CD8-positive, alpha-beta memory T cell (primary cell): ENCODE measurements around the gene LRRC26. TPM values are rescaled to one million over a fixed set of nuclear protein-coding genes. Genes with fewer than 3 reads are reported as not detected.
A peak's percentile ranks its signal among the peaks of the same experiment; 100 is the strongest.

Experiments
- CTCF ChIA-PET: fragments of 350-600 bp; sonication (Branson Sonifier 250); formaldehyde crosslinking; loops from one replicate; lab custom pipeline; 2021; ENCODE audit warnings: antibody characterized with exemption; lab: Charles Lee
- POLR2A ChIA-PET: fragments of 350-600 bp; sonication (Branson Sonifier 250); formaldehyde crosslinking; loops from one replicate; lab custom pipeline; 2021; ENCODE audit warnings: antibody characterized with exemption; lab: Charles Lee
- DNase-seq, 5 donors: peaks; one replicate each; pipeline versions ENCODE4 v3.0.0 to v3.0.0-alpha.2; 2020 to 2022; ENCODE audit warnings: mixed read lengths in 1 of 5
- H3K27ac ChIP-seq: one replicate; pipeline ENCODE4 v1.7.0; 2013; ENCODE audit warnings: low read depth, mild to moderate bottlenecking, low read length, moderate library complexity
- H3K27me3 ChIP-seq: 2 replicates; pipeline ENCODE4 v1.7.0; 2013; ENCODE audit warnings: low read length, mild to moderate bottlenecking; ENCODE audit not compliant: insufficient read depth, poor library complexity, severe bottlenecking
- H3K36me3 ChIP-seq: 2 replicates; pipeline ENCODE4 v1.7.0; 2013; ENCODE audit warnings: mild to moderate bottlenecking, low read length, moderate library complexity; ENCODE audit not compliant: insufficient read depth
- H3K4me1 ChIP-seq: 2 replicates; pipeline ENCODE4 v1.7.0; 2013; ENCODE audit warnings: mild to moderate bottlenecking, low read length, moderate library complexity; ENCODE audit not compliant: insufficient read depth
- H3K4me3 ChIP-seq: 2 replicates; pipeline ENCODE4 v1.7.0; 2013; ENCODE audit warnings: mild to moderate bottlenecking, low read length
- H3K9me3 ChIP-seq: 2 replicates; pipeline ENCODE4 v1.7.0; 2013; ENCODE audit warnings: mild to moderate bottlenecking, low read length
- H3K27ac Mint-ChIP-seq, 8 donors: one replicate each; pipeline ENCODE4 v1.8.0; 2020 to 2021; ENCODE audit warnings: mixed read lengths in 8 of 8, mild to moderate bottlenecking in 6 of 8, inconsistent platforms in 3 of 8, moderate library complexity in 3 of 8
- H3K27me3 Mint-ChIP-seq, 2 donors: one replicate each; pipeline ENCODE4 v1.8.0; 2020 to 2021; ENCODE audit warnings: mixed read lengths in 2 of 2, mild to moderate bottlenecking in 1 of 2, moderate library complexity in 1 of 2
- H3K36me3 Mint-ChIP-seq, 3 donors: one replicate each; pipeline ENCODE4 v1.8.0; 2020 to 2021; ENCODE audit warnings: mixed read lengths in 3 of 3, inconsistent platforms in 1 of 3, mild to moderate bottlenecking in 1 of 3
- H3K4me1 Mint-ChIP-seq, 3 donors: one replicate each; pipeline ENCODE4 v1.8.0; 2020 to 2021; ENCODE audit warnings: mixed read lengths in 3 of 3, inconsistent platforms in 1 of 3, mild to moderate bottlenecking in 1 of 3
- H3K4me3 Mint-ChIP-seq, 7 donors: one replicate each; pipeline ENCODE4 v1.8.0; 2020 to 2021; ENCODE audit warnings: mixed read lengths in 7 of 7, mild to moderate bottlenecking in 6 of 7, moderate library complexity in 4 of 7, inconsistent platforms in 2 of 7
- H3K9me3 Mint-ChIP-seq, 5 donors: one replicate each; pipeline ENCODE4 v1.8.0; 2020 to 2022; ENCODE audit warnings: mixed read lengths in 5 of 5, mild to moderate bottlenecking in 3 of 5, moderate library complexity in 2 of 5, inconsistent platforms in 1 of 5
- polyA plus RNA-seq: library from polyadenylated mRNA; unstranded; fragments of 300-500 nt; fragmentation: Illumina TruSeq; gene quantifications from one replicate; pipeline ENCODE4 v1.2.3, GENCODE V29; 2021
- total RNA-seq, 2 experiments: library from RNA; stranded (reverse); gene quantifications; one replicate each; pipeline ENCODE4 v1.2.3, GENCODE V29; 2021

LRRC26 gene
- total RNA-seq (not detected), polyA plus RNA-seq (not detected)

DNA sequence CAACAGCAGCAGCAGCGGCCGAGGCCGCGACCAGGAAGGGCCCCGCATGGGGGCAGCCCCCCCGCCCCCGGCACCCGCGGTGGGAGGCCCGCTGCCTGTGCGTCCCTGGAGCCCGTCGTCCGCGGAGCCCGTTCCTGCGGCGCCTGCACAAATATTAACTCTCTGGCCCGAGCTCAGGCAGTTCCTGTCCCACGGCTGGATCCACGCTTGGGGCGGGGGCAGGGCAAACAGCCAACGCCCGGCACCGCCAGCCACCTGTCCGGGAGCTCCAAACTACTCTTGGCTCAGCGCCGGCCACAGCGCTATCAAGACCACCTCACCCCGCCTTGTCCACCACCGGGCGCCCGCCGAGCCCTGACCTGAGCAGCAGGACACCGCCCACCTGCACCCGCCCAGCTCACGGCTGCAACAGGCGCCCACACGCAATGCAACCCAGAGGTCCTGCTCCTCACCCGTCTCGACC lies at the start of gene LRRC26:
TSS of gene LRRC26 (minus strand) at position 156 of the 463 bp plus-strand sequence. CDS start at position 48, 108 bp downstream.
- ChIA-PET POLR2A (no interaction called here), CTCF (no interaction called here)
- H3K9me3 ChIP-seq, result no peaks in the 10 kb centered on the region
- H3K4me3 ChIP-seq, result no peak within 1 kb of the TSS
- H3K4me1 ChIP-seq, result no peaks in the 10 kb centered on the region
- DNase-seq, result no peak
- H3K36me3 ChIP-seq, result no peaks in the 10 kb centered on the region
- peaks cover 0 to 11% (median 0%) of the 10 kb centered on the region in 3 donors for H3K4me1 Mint-ChIP-seq
- H3K27ac Mint-ChIP-seq, result no peak within 1 kb of the TSS
- H3K9me3 Mint-ChIP-seq, result peaks cover 0 to 1% (median 0%) of the 10 kb centered on the region in 5 donors
- H3K27me3 ChIP-seq, result peaks cover 27% of the 10 kb centered on the region
- peak within 1 kb of the TSS; percentile 24 to 78 (median 57) for H3K4me3 Mint-ChIP-seq
- no peaks in the 10 kb centered on the region for H3K36me3 Mint-ChIP-seq
- H3K27ac ChIP-seq, result no peak within 1 kb of the TSS
- H3K27me3 Mint-ChIP-seq, result peaks cover 14 to 24% of the 10 kb centered on the region in 2 donors

DNA sequence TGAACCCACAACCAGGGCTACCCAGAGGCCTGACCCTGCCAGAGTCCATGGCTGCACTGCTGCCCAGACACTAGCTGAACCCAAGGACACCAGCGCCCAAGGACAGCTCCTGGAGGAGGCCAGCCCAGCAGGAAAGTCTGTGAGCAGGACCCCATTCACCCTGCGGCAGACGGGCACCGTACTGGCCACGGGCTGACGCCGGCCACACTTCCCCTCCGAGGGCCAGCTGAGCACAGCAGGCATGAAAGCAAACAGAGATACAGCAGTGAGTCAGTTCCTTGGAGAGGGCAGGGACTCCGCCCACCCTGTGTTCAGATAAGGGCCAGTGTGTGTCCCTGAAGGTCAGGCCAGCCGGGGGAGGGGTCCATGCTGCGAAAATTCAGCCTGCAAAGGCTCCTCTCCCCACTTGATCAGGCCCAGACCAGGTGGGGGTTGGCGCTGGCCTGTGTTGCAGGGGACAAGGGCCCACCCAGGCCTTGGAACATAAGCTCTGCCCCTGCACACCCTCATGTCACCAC lies 49.0 kb upstream of the LRRC26 start:
- Histone ChIP-seq H3K4me1 (peaks cover 9% of the 10 kb centered on the region), H3K36me3 (no peaks in the 10 kb centered on the region), H3K9me3 (no peaks in the 10 kb centered on the region), H3K27me3 (no peaks in the 10 kb centered on the region), H3K4me3 (no peak overlapping the region), H3K27ac (peak overlapping the region; percentile 69)
- Mint-ChIP-seq H3K27me3 (no peaks in the 10 kb centered on the region), H3K4me3 (no peak overlapping the region), H3K36me3 (peaks cover 0 to 5% (median 0%) of the 10 kb centered on the region in 3 donors), H3K4me1 (peaks cover 0 to 7% (median 2%) of the 10 kb centered on the region in 3 donors), H3K9me3 (peaks cover 0 to 1% (median 0%) of the 10 kb centered on the region in 5 donors), H3K27ac (no peak overlapping the region)
- ChIA-PET POLR2A (interaction anchor here (0.8 to 1.5 kb wide), 2 partner anchors 18 to 22 kb away, joined by 3 to 5 read pairs; partner anchors contain the start of gene TPRN), CTCF (interaction anchor here (0.7 to 1.5 kb wide), 6 partner anchors 9 to 189 kb away, joined by 3 to 4 read pairs (median 3); partner anchors contain the start of gene SSNA1)
- no peak for DNase-seq

GRCh38 chr9:137218212-137218753 lies 48.4 kb upstream of the LRRC26 start:
- Mint-ChIP-seq H3K4me3 (no peak overlapping the region), H3K27ac (no peak overlapping the region), H3K9me3 (peaks cover 0 to 1% (median 0%) of the 10 kb centered on the region in 5 donors), H3K4me1 (peaks cover 0 to 6% (median 2%) of the 10 kb centered on the region in 3 donors), H3K36me3 (peaks cover 0 to 5% (median 0%) of the 10 kb centered on the region in 3 donors), H3K27me3 (no peaks in the 10 kb centered on the region)
- H3K27ac ChIP-seq, result peak overlapping the region; percentile 69
- H3K27me3 ChIP-seq, result no peaks in the 10 kb centered on the region
- peaks cover 7% of the 10 kb centered on the region for H3K4me1 ChIP-seq
- no peaks in the 10 kb centered on the region for H3K36me3 ChIP-seq
- H3K4me3 ChIP-seq, result no peak overlapping the region
- ChIA-PET CTCF (interaction anchor here (1.2 to 1.5 kb wide), 3 partner anchors 10 to 189 kb away, joined by 3 to 4 read pairs (median 3); partner anchors contain the start of gene SSNA1), POLR2A (interaction anchor here (0.8 kb wide), 1 partner anchor 22 kb away, joined by 3 read pairs; no protein-coding TSS in a partner anchor)
- no peak for DNase-seq
- no peaks in the 10 kb centered on the region for H3K9me3 ChIP-seq

DNA sequence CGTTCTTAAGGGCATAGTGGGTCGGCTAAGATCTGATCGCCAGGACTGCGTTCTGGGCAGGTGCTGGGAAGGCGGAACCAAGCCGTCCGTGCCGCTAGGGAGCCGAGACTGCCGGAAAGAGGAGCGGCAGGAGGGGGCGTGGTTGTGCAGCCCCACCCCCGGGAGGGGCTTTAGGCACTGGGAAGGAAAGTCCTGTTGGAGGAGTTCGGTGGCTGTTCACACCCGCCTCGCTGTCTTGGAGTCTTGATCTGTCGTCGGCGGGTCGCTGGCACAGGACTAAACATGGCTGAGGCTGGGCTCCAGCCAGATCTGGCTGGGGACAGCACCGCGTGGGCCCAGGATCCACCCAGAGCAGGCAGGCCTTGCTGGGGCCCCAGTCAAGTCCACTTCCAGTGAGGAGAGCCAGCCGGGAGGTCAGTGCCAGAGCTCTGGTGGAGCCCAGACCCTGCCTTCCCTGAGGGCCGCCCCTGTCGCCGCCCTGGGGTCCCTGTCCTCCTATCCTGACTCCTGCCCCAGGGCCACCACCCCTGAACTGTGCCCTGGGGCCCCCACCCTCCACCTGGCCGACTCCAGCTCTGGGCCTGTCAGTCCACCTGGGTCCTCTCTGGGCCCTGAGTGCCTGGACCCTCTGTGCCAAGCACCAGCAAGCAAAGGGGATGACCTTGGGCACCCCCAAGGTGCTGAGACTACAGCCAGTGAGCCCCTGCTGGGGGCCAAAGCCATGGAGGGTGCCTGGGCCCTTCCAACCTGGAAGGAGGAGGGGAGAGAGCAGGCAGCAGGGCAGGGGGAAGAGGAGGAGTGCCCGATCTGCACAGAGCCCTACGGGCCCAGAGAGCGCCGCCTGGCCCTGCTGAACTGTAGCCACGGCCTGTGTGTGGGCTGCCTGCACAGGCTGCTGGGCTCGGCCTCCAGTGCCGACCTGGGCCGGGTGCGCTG lies 47.7 kb upstream of the LRRC26 start:
- no peak for DNase-seq
- Histone ChIP-seq H3K4me1 (peaks cover under 1% of the 10 kb centered on the region), H3K9me3 (no peaks in the 10 kb centered on the region), H3K27me3 (no peaks in the 10 kb centered on the region), H3K4me3 (no peak overlapping the region), H3K36me3 (no peaks in the 10 kb centered on the region), H3K27ac (peak overlapping the region; percentile 69)
- peak overlapping the region in 1 of 7 donors; percentile 44 for H3K4me3 Mint-ChIP-seq
- H3K27me3 Mint-ChIP-seq, result no peaks in the 10 kb centered on the region
- H3K27ac Mint-ChIP-seq, result no peak overlapping the region
- ChIA-PET CTCF (interaction anchor here (1.0 to 1.5 kb wide), 3 partner anchors 23 to 188 kb away, joined by 3 to 4 read pairs (median 3); partner anchors contain the start of gene SSNA1), POLR2A (no interaction called here)
- peaks cover 0 to 1% (median 0%) of the 10 kb centered on the region in 5 donors for H3K9me3 Mint-ChIP-seq
- peaks cover 0 to 8% (median 0%) of the 10 kb centered on the region in 3 donors for H3K36me3 Mint-ChIP-seq
- H3K4me1 Mint-ChIP-seq, result no peaks in the 10 kb centered on the region

DNA sequence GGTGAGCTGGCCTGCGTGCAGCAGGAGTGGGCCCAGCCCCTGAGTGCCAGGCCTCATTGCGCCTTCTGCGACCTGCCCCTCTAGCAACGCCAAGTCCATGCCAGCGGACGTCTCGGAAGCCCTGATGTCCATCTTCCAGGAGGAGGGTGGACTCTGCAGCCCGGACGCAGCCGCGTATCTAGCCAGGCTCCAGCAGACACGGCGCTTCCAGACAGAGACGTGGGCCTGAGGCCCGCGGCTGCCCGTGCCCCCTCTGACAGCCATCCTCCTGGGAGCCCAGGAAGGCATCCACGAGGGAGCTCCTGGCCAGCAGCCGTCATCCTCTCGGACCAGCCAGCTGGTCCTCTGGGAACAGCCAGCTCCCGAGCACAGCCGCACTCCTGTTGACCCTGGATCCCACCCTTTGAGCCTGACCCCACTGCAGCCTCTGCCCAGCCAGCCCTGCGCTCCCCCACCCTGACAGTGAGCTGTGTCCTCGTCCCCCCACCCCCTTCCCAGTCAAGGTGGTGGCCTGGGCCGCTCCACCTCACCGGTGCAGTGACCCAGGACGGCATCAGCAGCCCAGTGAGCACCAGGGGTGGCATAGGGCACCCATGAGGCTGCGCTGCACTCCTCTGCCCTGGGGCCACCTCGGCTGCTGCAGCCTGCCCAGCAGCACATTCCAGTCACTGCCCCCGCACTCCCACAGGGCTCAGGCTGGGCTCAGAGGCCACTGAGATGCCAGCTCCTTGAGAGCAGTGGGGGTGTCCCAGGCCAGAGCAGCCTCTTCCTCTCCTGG lies 46.5 kb upstream of the LRRC26 start:
- Histone ChIP-seq H3K4me3 (no peak overlapping the region), H3K27ac (no peak overlapping the region), H3K36me3 (no peaks in the 10 kb centered on the region), H3K4me1 (no peaks in the 10 kb centered on the region), H3K9me3 (no peaks in the 10 kb centered on the region), H3K27me3 (no peaks in the 10 kb centered on the region)
- no peaks in the 10 kb centered on the region for H3K4me1 Mint-ChIP-seq
- peaks cover 0 to 1% (median 0%) of the 10 kb centered on the region in 5 donors for H3K9me3 Mint-ChIP-seq
- no peak overlapping the region for H3K4me3 Mint-ChIP-seq
- no peak for DNase-seq
- H3K27me3 Mint-ChIP-seq, result no peaks in the 10 kb centered on the region
- H3K27ac Mint-ChIP-seq, result no peak overlapping the region
- peaks cover 0 to 8% (median 0%) of the 10 kb centered on the region in 3 donors for H3K36me3 Mint-ChIP-seq
- POLR2A ChIA-PET, result no interaction called here
- CTCF ChIA-PET, result interaction anchor here (0.7 to 1.0 kb wide), 2 partner anchors 15 to 22 kb away, joined by 3 read pairs; partner anchors contain the start of gene TPRN

DNA sequence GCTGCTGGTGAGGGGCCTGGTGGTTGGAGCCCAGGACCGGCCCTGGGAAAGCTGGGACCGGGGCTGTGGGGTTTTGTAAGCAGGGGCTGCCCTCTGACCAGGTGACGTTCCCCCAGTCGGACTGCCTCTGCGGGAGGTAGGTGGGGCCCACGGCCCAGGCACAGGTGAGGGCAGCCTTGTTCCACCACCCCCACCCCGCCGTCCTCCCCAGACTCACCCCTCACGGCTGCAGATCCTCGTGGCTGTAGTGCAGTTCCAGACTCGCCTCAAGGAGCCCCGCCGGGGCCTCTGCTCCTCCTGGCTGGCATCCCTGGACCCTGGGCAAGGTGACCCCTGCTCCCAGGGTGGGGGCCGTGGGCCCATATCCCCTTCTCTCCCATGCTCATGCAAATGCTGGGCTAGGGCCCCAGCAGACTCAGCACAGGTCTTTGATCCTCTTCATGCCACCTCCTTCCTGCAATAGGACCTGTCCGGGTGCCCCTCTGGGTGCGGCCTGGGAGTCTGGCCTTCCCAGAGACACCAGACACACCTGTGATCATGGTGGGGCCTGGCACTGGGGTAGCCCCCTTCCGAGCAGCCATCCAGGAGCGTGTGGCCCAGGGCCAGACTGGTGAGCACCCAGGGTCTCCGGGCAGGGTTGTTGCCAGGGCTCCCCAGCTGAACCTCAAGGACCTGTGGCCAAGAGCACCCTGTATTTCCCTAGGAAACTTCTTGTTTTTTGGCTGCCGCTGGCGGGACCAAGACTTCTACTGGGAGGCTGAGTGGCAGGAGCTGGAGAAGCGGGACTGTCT lies 45.5 kb upstream of the LRRC26 start:
- H3K36me3 ChIP-seq, result no peaks in the 10 kb centered on the region
- no peaks in the 10 kb centered on the region for H3K9me3 ChIP-seq

More for the DNA sequence above, 45.5 kb upstream of the LRRC26 start:
- H3K27ac ChIP-seq, result no peak overlapping the region
- H3K36me3 Mint-ChIP-seq, result peaks cover 0 to 8% (median 0%) of the 10 kb centered on the region in 3 donors
- CTCF ChIA-PET, result interaction anchor here (0.7 to 1.0 kb wide), 2 partner anchors 14 to 100 kb away, joined by 3 to 4 read pairs; partner anchors contain the start of gene TPRN
- H3K27me3 Mint-ChIP-seq, result no peaks in the 10 kb centered on the region
- no peaks in the 10 kb centered on the region for H3K4me1 ChIP-seq
- no peak overlapping the region for H3K4me3 ChIP-seq
- H3K27ac Mint-ChIP-seq, result no peak overlapping the region
- H3K4me3 Mint-ChIP-seq, result no peak overlapping the region
- no peak for DNase-seq
- POLR2A ChIA-PET, result no interaction called here
- peaks cover 0 to 1% (median 0%) of the 10 kb centered on the region in 5 donors for H3K9me3 Mint-ChIP-seq
- H3K27me3 ChIP-seq, result no peaks in the 10 kb centered on the region
- H3K4me1 Mint-ChIP-seq, result no peaks in the 10 kb centered on the region
